Measurements from ENCODE around the gene CCDC141.

CCDC141 gene

DNA sequence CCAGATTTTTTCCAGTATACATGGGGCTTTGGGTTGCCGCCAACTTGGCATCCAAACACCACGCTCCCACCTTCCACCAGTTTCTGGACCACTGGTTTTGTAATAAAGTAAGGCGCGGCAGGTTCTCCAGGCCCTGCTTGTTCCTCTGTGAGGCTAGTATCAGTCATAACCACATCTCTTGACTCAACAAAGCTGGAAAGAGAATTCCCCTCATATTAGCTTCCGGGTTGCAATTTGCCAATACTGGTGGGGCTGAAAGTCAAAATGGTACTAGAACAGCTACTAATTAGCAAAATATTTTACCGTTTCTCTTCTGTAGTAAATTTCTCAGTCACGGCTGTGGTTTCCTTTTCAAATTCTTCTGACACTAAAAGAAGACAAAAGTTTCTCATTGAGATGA is 267.7 kb downstream of the CCDC141 start:
- DNase-seq (ENCODE audit: low read depth in 2 of 2, low spot score in 1 of 2): no peak
